ENCODE measurements around the gene PDIA6. TPM values are rescaled to one million over a fixed set of nuclear protein-coding genes. Genes with fewer than 3 reads are reported as not detected.

The PDIA6 gene
- total and polyA plus RNA-seq, 2 donors (not counting 3 experiments of a cell fraction or from before 2014, with no cell fraction given) = 335 to 424 TPM

- H3K27me3 ChIP-seq (ENCODE audit: control insufficient read depth in 2 of 2, insufficient read depth in 2 of 2, low read length in 2 of 2) = peaks cover 3 to 16% of the 10 kb centered on the region in 2 experiments
- CTCF ChIA-PET = interaction anchor here (1.0 to 1.6 kb wide), 3 partner anchors 10 to 304 kb away, joined by 4 to 9 read pairs (median 5); no protein-coding TSS in a partner anchor
- no peaks in the 10 kb centered on the region for H4K20me1 ChIP-seq (replicated peaks; ENCODE audit: control insufficient read depth, extremely low read depth, insufficient read depth, low read length)
- H3K4me2 ChIP-seq (ENCODE audit: insufficient read depth, low read length) = no peak overlapping the region
- no peak overlapping the region for H3K27ac ChIP-seq (ENCODE audit: insufficient read depth, low read depth, low read length)
- no peak overlapping the region for H3K9ac ChIP-seq (replicated peaks; ENCODE audit: extremely low read depth, insufficient read depth, low read length)
- dilution Hi-C loops (cut with MboI; ENCODE audit: extremely low pct_ligation_motif_present, low sequenced_read_pairs) (no loop called here), intact Hi-C loops (cut with micrococcal nuclease) (no loop called here)
- no peak overlapping the region for H3K4me3 ChIP-seq (replicated peaks in 1 of 3; ENCODE audit: insufficient read depth in 1 of 3, low read depth in 1 of 3, low read length in 3 of 3)
- no peaks in the 10 kb centered on the region for H3K79me2 ChIP-seq (ENCODE audit: control insufficient read depth, insufficient read depth, low read length)
- no TSS peak for BruUV-seq (replicated peaks)
- H2AFZ ChIP-seq (ENCODE audit: low read depth, low read length) = no peak overlapping the region
- FAIRE-seq = no peak
- H3K4me1 ChIP-seq (ENCODE audit: control insufficient read depth, extremely low read depth, insufficient read depth, low read length) = peaks cover 12% of the 10 kb centered on the region
- POLR2A ChIA-PET = no interaction called here
- H3K9me1 ChIP-seq (replicated peaks; ENCODE audit: control insufficient read depth, extremely low read depth, insufficient read depth, low read length) = no peaks in the 10 kb centered on the region
- no peak for DNase-seq (ENCODE audit: low read depth, low spot score)
- no peaks in the 10 kb centered on the region for H3K36me3 ChIP-seq (ENCODE audit: control insufficient read depth in 2 of 2, extremely low read depth in 1 of 2, insufficient read depth in 2 of 2, low read length in 2 of 2)
- H3K9me3 ChIP-seq (replicated peaks; ENCODE audit: control insufficient read depth, insufficient read depth, low read length) = no peaks in the 10 kb centered on the region
- TF ChIP-seq POLR2AphosphoS5 (IDR thresholded peaks at IDR 0.05; ENCODE audit: insufficient read depth, low read depth, low read length) (no peak), EZH2 (IDR thresholded peaks at IDR 0.05; ENCODE audit: borderline replicate concordance, low read depth, low read length, severe bottlenecking) (no peak), FOS (IDR thresholded peaks at IDR 0.05; ENCODE audit: borderline replicate concordance, insufficient read depth, low read length) (no peak), MYC (IDR thresholded peaks at IDR 0.05; ENCODE audit: low read depth, low read length) (no peak), CTCF (IDR thresholded peaks at IDR 0.05; ENCODE audit: extremely low read depth in 1 of 2, insufficient read depth in 1 of 2, low read depth in 1 of 2, low read length in 2 of 2) (no peak), MAX (IDR thresholded peaks at IDR 0.05; ENCODE audit: insufficient read depth, insufficient read length) (no peak), JUN (IDR thresholded peaks at IDR 0.05; ENCODE audit: borderline replicate concordance, insufficient read depth, insufficient read length, low read depth) (no peak), GATA2 (IDR thresholded peaks at IDR 0.05; ENCODE audit: insufficient read depth, insufficient read length, low read depth, low read length) (no peak), POLR2A (IDR thresholded peaks at IDR 0.05; ENCODE audit: low read depth, low read length) (no peak)
Measured at GRCh38 chr2:10820562-10820961, 8.0 kb upstream of the PDIA6 start.

Data from endothelial cell of umbilical vein (primary cell).